Measurements from ENCODE around the gene RNF144B.

RNF144B gene

GRCh38 chr6:18371010-18371409 is 16.1 kb upstream of the RNF144B start:
- TF ChIP-seq CTCF (IDR thresholded peaks at IDR 0.05; ENCODE audit: borderline replicate concordance, control extremely low read depth, extremely low read depth, insufficient read depth, missing control alignments) = no peak
- in situ Hi-C loops (cut with MboI; ENCODE audit: low sequenced_read_pairs, unreplicated experiment) = no loop called here
- no peak for DNase-seq (ENCODE audit: low spot score)

- in situ Hi-C loops (cut with MboI; ENCODE audit: low sequenced_read_pairs, unreplicated experiment) = no loop called here
- DNase-seq (ENCODE audit: low spot score) = no peak
- TF ChIP-seq CTCF (IDR thresholded peaks at IDR 0.05; ENCODE audit: borderline replicate concordance, control extremely low read depth, extremely low read depth, insufficient read depth, missing control alignments) = no peak
Measured at GRCh38 chr6:18371656-18372055, 15.5 kb upstream of the RNF144B start.

- no peak for TF ChIP-seq CTCF (IDR thresholded peaks at IDR 0.05; ENCODE audit: borderline replicate concordance, control extremely low read depth, extremely low read depth, insufficient read depth, missing control alignments)
- no peak for DNase-seq (ENCODE audit: low spot score)
- in situ Hi-C loops (cut with MboI; ENCODE audit: low sequenced_read_pairs, unreplicated experiment) = no loop called here
Measured at GRCh38 chr6:18380158-18380836, 6.9 kb upstream of the RNF144B start.

- in situ Hi-C loops (cut with MboI; ENCODE audit: low sequenced_read_pairs, unreplicated experiment) = no loop called here
- no peak for TF ChIP-seq CTCF (IDR thresholded peaks at IDR 0.05; ENCODE audit: borderline replicate concordance, control extremely low read depth, extremely low read depth, insufficient read depth, missing control alignments)
- no peak for DNase-seq (ENCODE audit: low spot score)
Measured at GRCh38 chr6:18380851-18381250, 6.3 kb upstream of the RNF144B start.

GRCh38 chr6:18383441-18383840 is 3.7 kb upstream of the RNF144B start:
- in situ Hi-C loops (cut with MboI; ENCODE audit: low sequenced_read_pairs, unreplicated experiment) = no loop called here
- DNase-seq (ENCODE audit: low spot score) = no peak
- TF ChIP-seq CTCF (IDR thresholded peaks at IDR 0.05; ENCODE audit: borderline replicate concordance, control extremely low read depth, extremely low read depth, insufficient read depth, missing control alignments) = no peak

GRCh38 chr6:18384621-18385020 is 2.5 kb upstream of the RNF144B start:
- in situ Hi-C loops (cut with MboI; ENCODE audit: low sequenced_read_pairs, unreplicated experiment) = no loop called here
- DNase-seq (ENCODE audit: low spot score) = no peak
- no peak for TF ChIP-seq CTCF (IDR thresholded peaks at IDR 0.05; ENCODE audit: borderline replicate concordance, control extremely low read depth, extremely low read depth, insufficient read depth, missing control alignments)
